ENCODE data around the gene MAP3K4. TPM values are rescaled to one million over a fixed set of nuclear protein-coding genes. Genes with fewer than 3 reads are reported as not detected.

Gene MAP3K4
- total RNA-seq, result 10 to 100 TPM; 45.4 to 51.0 TPM

GRCh38 chr6:160991406-160992060 lies at the start of gene MAP3K4:
MAP3K4 (plus strand) TSS chr6:160991769; CDS start chr6:160991932, 163 bp downstream.
- ChIA-PET CTCF (interaction anchor here (1.1 to 1.6 kb wide), 2 partner anchors 11 to 38 kb away, joined by 3 to 4 read pairs; no protein-coding TSS in a partner anchor), POLR2A (interaction anchor here (1.0 to 1.5 kb wide), 2 partner anchors 37 to 88 kb away, joined by 3 to 6 read pairs; no protein-coding TSS in a partner anchor)

GRCh38 chr6:160943997-160944396 lies 47.6 kb upstream of the MAP3K4 start:
- POLR2A ChIA-PET, result no interaction called here
- CTCF ChIA-PET, result no interaction called here

GRCh38 chr6:160945516-160946177 lies 45.9 kb upstream of the MAP3K4 start:
- POLR2A ChIA-PET, result no interaction called here
- CTCF ChIA-PET, result no interaction called here

GRCh38 chr6:160949531-160949930 lies 42.0 kb upstream of the MAP3K4 start:
- CTCF ChIA-PET, result interaction anchor here (0.8 kb wide), 1 partner anchor 421 kb away, joined by 4 read pairs; no protein-coding TSS in a partner anchor

GRCh38 chr6:160950507-160950906 lies 41.1 kb upstream of the MAP3K4 start:
- ChIA-PET CTCF (no interaction called here), POLR2A (no interaction called here)

More at GRCh38 chr6:160949531-160949930, 42.0 kb upstream of the MAP3K4 start:
- POLR2A ChIA-PET, result no interaction called here

- ChIA-PET POLR2A (no interaction called here), CTCF (interaction anchor here (0.7 kb wide), 1 partner anchor 201 kb away, joined by 3 read pairs; no protein-coding TSS in a partner anchor)
These were observed 40.2 kb upstream of the MAP3K4 start for GRCh38 chr6:160951187-160952030.

GRCh38 chr6:160952633-160953281 lies 38.8 kb upstream of the MAP3K4 start:
- CTCF ChIA-PET, result no interaction called here
- POLR2A ChIA-PET, result no interaction called here

- ChIA-PET POLR2A (no interaction called here), CTCF (interaction anchor here (0.9 kb wide), 1 partner anchor 418 kb away, joined by 4 read pairs; no protein-coding TSS in a partner anchor)
These were observed 35.9 kb upstream of the MAP3K4 start for GRCh38 chr6:160955508-160956295.

GRCh38 chr6:160956300-160957035 lies 35.1 kb upstream of the MAP3K4 start:
- ChIA-PET CTCF (interaction anchor here (1.0 kb wide), 1 partner anchor 10 kb away, joined by 3 read pairs; no protein-coding TSS in a partner anchor), POLR2A (no interaction called here)

- ChIA-PET CTCF (no interaction called here), POLR2A (no interaction called here)
These were observed 31.7 kb upstream of the MAP3K4 start for GRCh38 chr6:160959726-160960435.

GRCh38 chr6:160960839-160961238 lies 30.7 kb upstream of the MAP3K4 start:
- POLR2A ChIA-PET, result no interaction called here
- CTCF ChIA-PET, result no interaction called here

GRCh38 chr6:160962835-160963623 lies 28.5 kb upstream of the MAP3K4 start:
- CTCF ChIA-PET, result no interaction called here
- POLR2A ChIA-PET, result no interaction called here

GRCh38 chr6:160963651-160964050 lies 27.9 kb upstream of the MAP3K4 start:
- CTCF ChIA-PET, result no interaction called here
- POLR2A ChIA-PET, result no interaction called here

GRCh38 chr6:160965893-160966292 lies 25.7 kb upstream of the MAP3K4 start:
- ChIA-PET POLR2A (no interaction called here), CTCF (interaction anchor here (0.8 to 1.2 kb wide), 2 partner anchors 9 to 405 kb away, joined by 3 read pairs; no protein-coding TSS in a partner anchor)

- POLR2A ChIA-PET, result no interaction called here
These were observed 24.9 kb upstream of the MAP3K4 start for GRCh38 chr6:160966493-160967229.

GRCh38 chr6:160967351-160967750 lies 24.2 kb upstream of the MAP3K4 start:
- POLR2A ChIA-PET, result no interaction called here
- CTCF ChIA-PET, result interaction anchor here (1.2 kb wide), 1 partner anchor 10 kb away, joined by 3 read pairs; no protein-coding TSS in a partner anchor

More at GRCh38 chr6:160966493-160967229, 24.9 kb upstream of the MAP3K4 start:
- CTCF ChIA-PET, result interaction anchor here (1.2 kb wide), 1 partner anchor 10 kb away, joined by 3 read pairs; no protein-coding TSS in a partner anchor

Measured in activated CD8-positive, alpha-beta memory T cell treated with anti-CD3 and anti-CD28 coated beads for 36 hours (primary cell).